H1 (cell line): Measurements from ENCODE around the gene CPEB1. TPM values are rescaled to one million over a fixed set of nuclear protein-coding genes. Genes with fewer than 3 reads are reported as not detected.

Experiments
- CTCF ChIA-PET: fragments of 300-600 bp; sonication (Branson Sonifier 250); formaldehyde crosslinking; loops from one replicate; lab custom pipeline; 2021; ENCODE audit not compliant: partially characterized antibody; lab: Charles Lee
- POLR2A ChIA-PET: fragments of 300-600 bp; sonication (Branson Sonifier 250); formaldehyde crosslinking; loops from one replicate; lab custom pipeline; 2021; ENCODE audit warnings: inconsistent platforms; ENCODE audit not compliant: partially characterized antibody; lab: Charles Lee
- DNase-seq, 2 experiments: peaks; one replicate each; pipeline versions ENCODE4 v3.0.0 to v3.0.0-alpha.2; 2010 to 2022; ENCODE audit warnings: low spot score in 2 of 2, low read depth in 1 of 2, mixed read lengths in 1 of 2
- FAIRE-seq: peaks from 2 replicates; lab custom pipeline; 2011; peaks lifted over from hg19 to GRCh38; lab: Jason Lieb, UNC
- H2AFZ ChIP-seq: 2 replicates; pipeline ENCODE4 v1.8.1; 2012; ENCODE audit warnings: low read length, inconsistent platforms
- H2AK5ac ChIP-seq: 2 replicates; pipeline ENCODE4 v1.6.1; 2013; ENCODE audit warnings: low read depth, low read length
- H2BK120ac ChIP-seq: replicated peaks from 2 replicates; pipeline ENCODE3; 2013; ENCODE audit warnings: low read depth, low read length, inconsistent platforms
- H2BK12ac ChIP-seq: 2 replicates; pipeline ENCODE4 v1.6.1; 2013; ENCODE audit warnings: low read depth, low read length
- H2BK15ac ChIP-seq: 2 replicates; pipeline ENCODE4 v1.6.1; 2013; ENCODE audit warnings: low read length
- H2BK20ac ChIP-seq: 2 replicates; pipeline ENCODE4 v1.6.1; 2013; ENCODE audit warnings: low read length
- H2BK5ac ChIP-seq: 2 replicates; pipeline ENCODE4 v1.6.1; 2013; ENCODE audit warnings: low read depth, low read length
- H3K14ac ChIP-seq: 2 replicates; pipeline ENCODE4 v1.6.1; 2013; ENCODE audit warnings: inconsistent platforms; ENCODE audit not compliant: insufficient read length
- H3K18ac ChIP-seq: 2 replicates; pipeline ENCODE4 v1.6.1; 2013; ENCODE audit warnings: low read length; ENCODE audit errors: extremely low read depth
- H3K23ac ChIP-seq: 2 replicates; pipeline ENCODE4 v1.6.1; 2013; ENCODE audit warnings: inconsistent platforms; ENCODE audit not compliant: insufficient read length
- H3K23me2 ChIP-seq: 2 replicates; pipeline ENCODE4 v1.6.1; 2013; ENCODE audit warnings: low read depth, low read length
- H3K27ac ChIP-seq: 2 replicates; pipeline ENCODE4 v1.6.1; 2011; ENCODE audit warnings: low read depth, low read length, inconsistent platforms
- H3K27me3 ChIP-seq, 4 experiments: replicated peaks in 1 of 4; 1 replicate in 1 of 4; 2 replicates in 3 of 4; pipeline versions ENCODE4 v1.6.1 to v1.8.1; 2011 to 2013; ENCODE audit warnings: low read length in 3 of 4, mild to moderate bottlenecking in 3 of 4, inconsistent platforms in 2 of 4, mixed read lengths in 2 of 4, moderate library complexity in 1 of 4; ENCODE audit not compliant: control insufficient read depth in 3 of 4, insufficient read depth in 3 of 4; ENCODE audit errors: extremely low read depth in 1 of 4
- H3K36me3 ChIP-seq, 4 experiments: 2 replicates each; pipeline versions ENCODE4 v1.6.1 to v1.8.1; 2011 to 2013; ENCODE audit warnings: mild to moderate bottlenecking in 4 of 4, low read length in 3 of 4, moderate library complexity in 2 of 4, control low read depth in 1 of 4, inconsistent platforms in 1 of 4; ENCODE audit not compliant: insufficient read depth in 4 of 4, control insufficient read depth in 2 of 4
- H3K4ac ChIP-seq: replicated peaks from 2 replicates; pipeline ENCODE3; 2013; ENCODE audit warnings: low read length, low read depth, mixed read lengths, inconsistent platforms; ENCODE audit not compliant: insufficient read length
- H3K4me1 ChIP-seq, 4 experiments: replicated peaks in 1 of 4; 1 replicate in 1 of 4; 2 replicates in 3 of 4; pipeline versions ENCODE4 v1.6.1 to v1.8.1; 2011 to 2013; ENCODE audit warnings: low read length in 3 of 4, inconsistent platforms in 2 of 4, mixed read lengths in 1 of 4; ENCODE audit not compliant: insufficient read depth in 4 of 4, control insufficient read depth in 3 of 4
- H3K4me2 ChIP-seq, 2 experiments: 2 replicates each; pipeline versions ENCODE4 v1.6.1 to v1.8.1; 2011 to 2013; ENCODE audit warnings: low read depth in 2 of 2, low read length in 2 of 2, control low read depth in 1 of 2, inconsistent platforms in 1 of 2, mild to moderate bottlenecking in 1 of 2; ENCODE audit not compliant: insufficient read depth in 1 of 2
- H3K4me3 ChIP-seq, 4 experiments: fragments of 200-600, 300-600 bp in 1 of 4; sonication (generic), shearing (Covaris generic), sonication (Bioruptor Twin) in 1 of 4; 2 replicates each; pipeline versions ENCODE4 v1.5.1 to v1.8.1; 2011 to 2016; ENCODE audit warnings: low read length in 4 of 4, low read depth in 3 of 4, control low read depth in 2 of 4, inconsistent platforms in 2 of 4, mild to moderate bottlenecking in 2 of 4, mixed read lengths in 1 of 4, moderate library complexity in 1 of 4; ENCODE audit not compliant: insufficient read depth in 2 of 4; ENCODE audit errors: extremely low read depth in 1 of 4
- H3K56ac ChIP-seq: replicated peaks from 2 replicates; pipeline ENCODE3; 2013; ENCODE audit warnings: low read depth, mild to moderate bottlenecking, mixed read lengths, low read length, inconsistent platforms; ENCODE audit not compliant: insufficient read length
- H3K79me1 ChIP-seq: 2 replicates; pipeline ENCODE4 v1.6.1; 2013; ENCODE audit warnings: low read depth, low read length, control low read depth
- H3K79me2 ChIP-seq, 2 experiments: 2 replicates each; pipeline versions ENCODE4 v1.6.1 to v1.8.1; 2012 to 2013; ENCODE audit warnings: low read length in 2 of 2, mild to moderate bottlenecking in 2 of 2, inconsistent platforms in 1 of 2; ENCODE audit not compliant: insufficient read depth in 2 of 2, control insufficient read depth in 1 of 2
- H3K9ac ChIP-seq, 4 experiments: replicated peaks in 1 of 4; 1 replicate in 1 of 4; 2 replicates in 3 of 4; pipeline versions ENCODE4 v1.6.1 to v1.8.1; 2011 to 2013; ENCODE audit warnings: low read depth in 3 of 4, low read length in 3 of 4, control low read depth in 2 of 4, mild to moderate bottlenecking in 2 of 4, moderate library complexity in 2 of 4, inconsistent platforms in 1 of 4; ENCODE audit errors: extremely low read depth in 1 of 4
- H3K9me3 ChIP-seq, 2 experiments: 2 replicates each; pipeline versions ENCODE4 v1.6.1 to v1.8.1; 2012 to 2013; ENCODE audit warnings: mild to moderate bottlenecking in 2 of 2, moderate library complexity in 2 of 2, control low read depth in 1 of 2, inconsistent platforms in 1 of 2, low read depth in 1 of 2, low read length in 1 of 2, mixed read lengths in 1 of 2; ENCODE audit not compliant: insufficient read depth in 2 of 2
- H4K20me1 ChIP-seq, 2 experiments: replicated peaks in 1 of 2; 2 replicates each; pipeline versions ENCODE3 to v1.8.1; 2011 to 2013; ENCODE audit warnings: inconsistent platforms in 2 of 2, low read length in 2 of 2, mild to moderate bottlenecking in 1 of 2; ENCODE audit not compliant: insufficient read depth in 2 of 2, control insufficient read depth in 1 of 2
- H4K5ac ChIP-seq: 2 replicates; pipeline ENCODE4 v1.6.1; 2013; ENCODE audit warnings: low read length, low read depth, mixed read lengths, inconsistent platforms; ENCODE audit not compliant: insufficient read length
- H4K8ac ChIP-seq: 2 replicates; pipeline ENCODE4 v1.8.0; 2013; ENCODE audit warnings: mild to moderate bottlenecking, moderate library complexity, low read length, inconsistent platforms; ENCODE audit not compliant: insufficient read depth; ENCODE audit errors: extremely low read depth
- H4K91ac ChIP-seq: replicated peaks from 2 replicates; pipeline ENCODE3; 2013; ENCODE audit warnings: low read length, mixed read lengths, inconsistent platforms; ENCODE audit not compliant: insufficient read length
- JUND ChIP-seq: IDR thresholded peaks from 2 replicates; pipeline ENCODE4 v1.6.1; 2011; ENCODE audit warnings: mild to moderate bottlenecking, improper control_type of control experiment, low read length
- SP2 ChIP-seq: IDR thresholded peaks from 2 replicates; pipeline ENCODE4 v1.6.1; 2012; ENCODE audit warnings: mild to moderate bottlenecking, low read length, inconsistent platforms
- WGBS, 2 experiments: shearing (Covaris generic) in 1 of 2; methylation state at CpG; one replicate each; pipeline versions ENCODE4 v1.1.6 to v1.1.7; 2013 to 2015; ENCODE audit warnings: low lambda C conversion rate in 2 of 2, mixed read lengths in 2 of 2, inconsistent platforms in 1 of 2, low coverage in 1 of 2, missing lambda C conversion rate in 1 of 2; ENCODE audit not compliant: insufficient replicate concordance in 2 of 2, insufficient coverage in 1 of 2, insufficient read length in 1 of 2; ENCODE audit errors: extremely low coverage in 1 of 2, missing lambda C conversion rate in 1 of 2; 5-methylcytosine and 5-hydroxymethylcytosine counted together
- polyA plus RNA-seq, 7 experiments: library from polyadenylated mRNA; depleted of rRNA in 3 of 7; stranded (reverse) in 5 of 7; unstranded in 2 of 7; fragments of >200 nt in 5 of 7; fragments of 200-250 nt in 2 of 7; gene quantifications; 1 replicate in 5 of 7; 2 replicates in 1 of 7; 4 replicates in 1 of 7; pipeline versions ENCODE4 v1.2.1 to v1.2.3, GENCODE V29; 2011 to 2013; ENCODE audit warnings: missing spikeins in 2 of 7, mixed read lengths in 2 of 7
- total RNA-seq: library from RNA; stranded (reverse); fragmentation: NEBNext Ultra II Directional; extraction: Animal tissue kit (Norgen Biotek cat#: 25700); gene quantifications from 2 replicates; pipeline ENCODE4 v1.2.1, GENCODE V29; 2021
- TF ChIP-seq, protein P1 (sequence below): IDR thresholded peaks from 2 replicates; pipeline ENCODE4 v1.6.1; 2012; ENCODE audit warnings: inconsistent platforms

The CPEB1 gene
- total and polyA plus RNA-seq, 2 of the 8 experiments (the other 6 are each of a cell fraction or from before 2014, with no cell fraction given), result 4.4 to 4.5 TPM

DNA sequence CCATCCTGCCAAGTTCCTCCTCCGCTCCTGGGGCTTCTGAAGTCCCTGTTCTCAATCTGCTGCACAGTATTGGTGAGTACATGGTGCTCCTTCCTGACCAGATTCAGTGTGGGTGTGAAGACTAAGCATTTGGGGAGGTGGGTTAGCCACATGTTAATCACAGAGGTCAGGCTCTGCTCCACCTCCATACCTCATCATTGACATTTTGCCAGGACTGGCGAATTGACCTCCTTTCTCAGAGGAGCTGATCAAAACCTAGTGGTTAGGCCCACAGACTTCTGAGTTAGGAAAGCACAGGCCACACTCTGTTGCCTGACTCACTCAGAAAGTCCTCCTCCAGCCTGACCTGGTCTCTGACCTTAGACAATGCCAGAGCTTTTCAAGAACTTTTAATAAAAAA lies 98.5 kb downstream of the CPEB1 start:
- no peak for DNase-seq
- H2AFZ ChIP-seq, result no peak overlapping the region
- no peaks in the 10 kb centered on the region for H4K20me1 ChIP-seq
- H3K4me1 ChIP-seq, result peaks cover 0 to 7% (median under 1%) of the 10 kb centered on the region in 4 experiments; a peak in 2 of 7 replicates
- H3K23me2 ChIP-seq, result no peaks in the 10 kb centered on the region
- no peaks in the 10 kb centered on the region for H3K79me2 ChIP-seq
- H2BK15ac ChIP-seq, result no peak overlapping the region
- H3K56ac ChIP-seq, result no peak overlapping the region
- TF ChIP-seq JUND (no peak), SP2 (no peak)
- TF ChIP-seq, protein P1, sequence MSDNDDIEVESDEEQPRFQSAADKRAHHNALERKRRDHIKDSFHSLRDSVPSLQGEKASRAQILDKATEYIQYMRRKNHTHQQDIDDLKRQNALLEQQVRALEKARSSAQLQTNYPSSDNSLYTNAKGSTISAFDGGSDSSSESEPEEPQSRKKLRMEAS, result no peak
- H2BK120ac ChIP-seq, result no peak overlapping the region
- H3K27me3 ChIP-seq, result peaks cover 0 to 3% (median 0%) of the 10 kb centered on the region in 4 experiments; a peak in 2 of 7 replicates
- H4K91ac ChIP-seq, result no peak overlapping the region
- H3K9me3 ChIP-seq, result no peaks in the 10 kb centered on the region
- no peak overlapping the region for H2BK12ac ChIP-seq
- H3K36me3 ChIP-seq, result no peaks in the 10 kb centered on the region
- no peak overlapping the region for H3K18ac ChIP-seq
- no peak overlapping the region for H3K9ac ChIP-seq
- H3K79me1 ChIP-seq, result no peaks in the 10 kb centered on the region
- ChIA-PET POLR2A (interaction anchor here (0.6 to 2.3 kb wide), 7 partner anchors 9 to 996 kb away, joined by 3 to 21 read pairs (median 3); partner anchors contain the start of gene RPS17), CTCF (interaction anchor here (0.8 to 1.2 kb wide), 4 partner anchors 9 to 20 kb away, joined by 3 to 4 read pairs (median 4); partner anchors contain the start of gene RPS17)
- no peak overlapping the region for H3K4me2 ChIP-seq
- no peak overlapping the region for H3K14ac ChIP-seq
- no peak for FAIRE-seq
- no peak overlapping the region for H3K4me3 ChIP-seq
- no peak overlapping the region for H4K5ac ChIP-seq
- H2AK5ac ChIP-seq, result no peak overlapping the region
- no peak overlapping the region for H3K4ac ChIP-seq
- no peak overlapping the region for H2BK20ac ChIP-seq
- no peak overlapping the region for H3K23ac ChIP-seq
- no peak overlapping the region for H4K8ac ChIP-seq
- no peak overlapping the region for H2BK5ac ChIP-seq
- WGBS, 2 experiments, result 91% methylated on average over 2 of the region's 2 CpGs; no CpG with 5 or more reads in 1 of the 2 experiments
- H3K27ac ChIP-seq, result no peak overlapping the region
